ENCODE measurements around the gene VPS72. TPM values are rescaled to one million over a fixed set of nuclear protein-coding genes. Genes with fewer than 3 reads are reported as not detected.

The VPS72 gene
- total RNA-seq, 6 donors from 2014 or later: 19.0 to 54.3 (median 25.5) TPM

- Histone ChIP-seq H3K27ac (peak overlapping the region; percentile 90 to 93 (median 92)), H3K27me3 (no peaks in the 10 kb centered on the region), H3K4me1 (peaks cover 36 to 63% (median 44%) of the 10 kb centered on the region in 4 donors), H3K36me3 (peaks cover 3 to 22% (median 8%) of the 10 kb centered on the region in 4 donors), H3K4me3 (peak overlapping the region; percentile 63 to 87 (median 73)), H3K9me3 (no peaks in the 10 kb centered on the region)
- no peak for TF ChIP-seq POLR2AphosphoS5 (IDR thresholded peaks at IDR 0.05)
- no peak for TF ChIP-seq POLR2A (IDR thresholded peaks at IDR 0.05)
- no peak for TF ChIP-seq EP300 (IDR thresholded peaks at IDR 0.05)
- TF ChIP-seq, protein P1, sequence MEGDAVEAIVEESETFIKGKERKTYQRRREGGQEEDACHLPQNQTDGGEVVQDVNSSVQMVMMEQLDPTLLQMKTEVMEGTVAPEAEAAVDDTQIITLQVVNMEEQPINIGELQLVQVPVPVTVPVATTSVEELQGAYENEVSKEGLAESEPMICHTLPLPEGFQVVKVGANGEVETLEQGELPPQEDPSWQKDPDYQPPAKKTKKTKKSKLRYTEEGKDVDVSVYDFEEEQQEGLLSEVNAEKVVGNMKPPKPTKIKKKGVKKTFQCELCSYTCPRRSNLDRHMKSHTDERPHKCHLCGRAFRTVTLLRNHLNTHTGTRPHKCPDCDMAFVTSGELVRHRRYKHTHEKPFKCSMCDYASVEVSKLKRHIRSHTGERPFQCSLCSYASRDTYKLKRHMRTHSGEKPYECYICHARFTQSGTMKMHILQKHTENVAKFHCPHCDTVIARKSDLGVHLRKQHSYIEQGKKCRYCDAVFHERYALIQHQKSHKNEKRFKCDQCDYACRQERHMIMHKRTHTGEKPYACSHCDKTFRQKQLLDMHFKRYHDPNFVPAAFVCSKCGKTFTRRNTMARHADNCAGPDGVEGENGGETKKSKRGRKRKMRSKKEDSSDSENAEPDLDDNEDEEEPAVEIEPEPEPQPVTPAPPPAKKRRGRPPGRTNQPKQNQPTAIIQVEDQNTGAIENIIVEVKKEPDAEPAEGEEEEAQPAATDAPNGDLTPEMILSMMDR (IDR thresholded peaks at IDR 0.05): no peak
- WGBS, 2 donors: 33% methylated on average over 11 of the region's 11 CpGs
- DNase-seq (no peak), ATAC-seq (ENCODE audit: low FRiP score in 2 of 2) (peak in 1 of 2 donors; percentile 24)
These were observed 10.0 kb upstream of the VPS72 start for GRCh38 chr1:151199873-151200581.

- Histone ChIP-seq H3K4me1 (peaks cover 36 to 57% (median 44%) of the 10 kb centered on the region in 4 donors), H3K9me3 (no peaks in the 10 kb centered on the region), H3K36me3 (peaks cover 3 to 13% (median 8%) of the 10 kb centered on the region in 4 donors), H3K27me3 (no peaks in the 10 kb centered on the region), H3K4me3 (peak within 1 kb of the TSS; percentile 63 to 87 (median 73)), H3K27ac (peak within 1 kb of the TSS; percentile 90 to 93 (median 92))
- ATAC-seq (ENCODE audit: low FRiP score in 2 of 2) (peak; percentile 95), DNase-seq (peak; percentile 97 to 99)
- WGBS, 2 donors: 0 to 1% methylated on average over 47 to 60 of the region's 60 CpGs
- TF ChIP-seq, protein P1 (IDR thresholded peaks at IDR 0.05): peak in 1 of 6 experiments; percentile 25
- peak; percentile 91 to 92 for TF ChIP-seq POLR2AphosphoS5 (IDR thresholded peaks at IDR 0.05)
- TF ChIP-seq EP300 (IDR thresholded peaks at IDR 0.05): no peak
- peak in 3 of 4 donors; percentile 72 to 88 (median 87) for TF ChIP-seq POLR2A (IDR thresholded peaks at IDR 0.05)
These were observed 8.5 kb upstream of the VPS72 start, which contains the start of gene PIP5K1A for GRCh38 chr1:151198254-151199127. Gene PIP5K1A (plus strand): TSS chr1:151198552. CDS start chr1:151198997, 445 bp downstream.

DNA sequence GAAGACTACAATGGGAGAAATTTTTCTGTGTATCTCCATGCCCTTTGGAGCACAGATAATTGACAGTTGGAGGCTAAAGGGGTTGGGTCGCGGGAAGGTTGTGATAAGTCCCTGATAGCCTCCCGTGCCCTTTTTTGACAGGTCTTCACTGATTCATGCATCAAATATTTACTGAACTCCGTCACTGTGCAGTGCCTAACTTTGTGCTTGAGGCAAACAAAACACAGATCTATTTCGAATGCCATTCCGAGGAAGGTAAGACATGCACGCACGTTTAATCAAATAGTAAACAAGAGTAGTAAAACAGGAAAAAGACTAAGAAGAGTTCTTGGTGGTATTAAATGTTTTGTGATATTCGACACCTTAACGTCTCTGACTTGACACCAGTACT lies 7.9 kb upstream of the VPS72 start:
- DNase-seq (no peak), ATAC-seq (ENCODE audit: low FRiP score in 2 of 2) (no peak)
- Histone ChIP-seq H3K9me3 (no peaks in the 10 kb centered on the region), H3K27ac (peak overlapping the region; percentile 90 to 93 (median 92)), H3K27me3 (no peaks in the 10 kb centered on the region), H3K36me3 (peaks cover 2 to 7% (median 5%) of the 10 kb centered on the region in 4 donors), H3K4me1 (peaks cover 36 to 56% (median 44%) of the 10 kb centered on the region in 4 donors), H3K4me3 (peak overlapping the region in 3 of 4 donors; percentile 63 to 76 (median 70))
- WGBS, 2 donors: 12 to 13% methylated on average over 10 of the region's 10 CpGs
- TF ChIP-seq, protein P1 (IDR thresholded peaks at IDR 0.05): no peak
- TF ChIP-seq POLR2A (IDR thresholded peaks at IDR 0.05) (no peak), POLR2AphosphoS5 (IDR thresholded peaks at IDR 0.05) (no peak), EP300 (IDR thresholded peaks at IDR 0.05) (no peak)

DNA sequence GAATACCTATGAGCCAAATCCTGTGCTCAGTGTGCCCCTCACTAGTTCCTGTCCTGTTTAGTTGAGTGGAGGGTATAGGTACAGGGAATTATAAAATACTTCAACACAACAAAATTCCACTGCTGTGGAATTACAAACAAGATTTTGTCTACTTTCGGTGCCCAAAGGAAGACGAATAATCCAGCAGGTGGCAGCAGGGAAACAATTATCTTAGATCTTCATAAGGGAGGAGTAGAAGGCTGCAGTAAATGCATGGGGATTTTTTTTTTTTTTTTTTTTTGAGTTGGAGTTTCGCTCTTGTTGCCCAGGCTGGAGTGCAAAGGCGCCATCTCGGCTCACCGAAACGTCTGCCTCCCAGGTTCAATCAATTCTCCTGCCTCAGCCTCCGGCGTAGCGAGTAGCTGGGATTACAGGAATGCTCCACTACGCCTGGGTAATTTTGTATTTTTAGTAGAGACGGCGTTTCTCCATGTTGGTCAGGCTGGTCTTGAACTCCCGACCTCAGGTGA lies 6.3 kb upstream of the VPS72 start:
- peak overlapping the region in 2 of 4 donors; percentile 16 to 25 for H3K4me3 ChIP-seq
- TF ChIP-seq, protein P1 (IDR thresholded peaks at IDR 0.05): peak in 5 of 6 experiments; percentile 30 to 62 (median 51)
- TF ChIP-seq EP300 (IDR thresholded peaks at IDR 0.05): no peak

More for the DNA sequence above, 6.3 kb upstream of the VPS72 start:
- Histone ChIP-seq H3K9me3 (no peaks in the 10 kb centered on the region), H3K27me3 (no peaks in the 10 kb centered on the region), H3K4me1 (peaks cover 26 to 43% (median 33%) of the 10 kb centered on the region in 4 donors), H3K27ac (peak overlapping the region; percentile 69 to 77 (median 76)), H3K36me3 (no peaks in the 10 kb centered on the region)
- peak in 1 of 2 donors; percentile 58 for DNase-seq
- ATAC-seq (ENCODE audit: low FRiP score in 2 of 2): peak in 1 of 2 donors; percentile 53
- 41 to 44% methylated on average over 13 to 14 of the region's 14 CpGs for WGBS, 2 donors

Data from upper lobe of left lung (tissue), 6 donors.